ENCODE results near the gene GBX2. TPM values are rescaled to one million over a fixed set of nuclear protein-coding genes. Genes with fewer than 3 reads are reported as not detected.

GBX2 gene
- total RNA-seq, 4 donors from 2014 or later: not detected

GRCh38 chr2:236157815-236158498, 10.2 kb downstream of the GBX2 start:
- TF ChIP-seq CTCF (IDR thresholded peaks at IDR 0.05; ENCODE audit: low read depth): no peak

GRCh38 chr2:236157366-236157765, 10.8 kb downstream of the GBX2 start:
- no peak for TF ChIP-seq CTCF (IDR thresholded peaks at IDR 0.05; ENCODE audit: low read depth)

- no peak for TF ChIP-seq CTCF (IDR thresholded peaks at IDR 0.05; ENCODE audit: low read depth)
Measured at GRCh38 chr2:236156860-236157194, 11.4 kb downstream of the GBX2 start.

- no peak for TF ChIP-seq CTCF (IDR thresholded peaks at IDR 0.05; ENCODE audit: low read depth)
Measured at GRCh38 chr2:236156095-236156859, 11.9 kb downstream of the GBX2 start.

- TF ChIP-seq CTCF (IDR thresholded peaks at IDR 0.05; ENCODE audit: low read depth): no peak
Measured at GRCh38 chr2:236155406-236155805, 12.8 kb downstream of the GBX2 start.

- no peak for TF ChIP-seq CTCF (IDR thresholded peaks at IDR 0.05; ENCODE audit: low read depth)
Measured at GRCh38 chr2:236146436-236146835, 21.8 kb downstream of the GBX2 start.

- TF ChIP-seq CTCF (IDR thresholded peaks at IDR 0.05; ENCODE audit: low read depth): no peak
Measured at GRCh38 chr2:236143811-236144210, 24.4 kb downstream of the GBX2 start.
